NCI-H69 (cell line): ENCODE measurements around the gene AMDHD2.

Experiments used
- DNase-seq: peaks from one replicate; lab custom pipeline; 2025; lab: John Stamatoyannopoulos, UW

AMDHD2 gene

DNA sequence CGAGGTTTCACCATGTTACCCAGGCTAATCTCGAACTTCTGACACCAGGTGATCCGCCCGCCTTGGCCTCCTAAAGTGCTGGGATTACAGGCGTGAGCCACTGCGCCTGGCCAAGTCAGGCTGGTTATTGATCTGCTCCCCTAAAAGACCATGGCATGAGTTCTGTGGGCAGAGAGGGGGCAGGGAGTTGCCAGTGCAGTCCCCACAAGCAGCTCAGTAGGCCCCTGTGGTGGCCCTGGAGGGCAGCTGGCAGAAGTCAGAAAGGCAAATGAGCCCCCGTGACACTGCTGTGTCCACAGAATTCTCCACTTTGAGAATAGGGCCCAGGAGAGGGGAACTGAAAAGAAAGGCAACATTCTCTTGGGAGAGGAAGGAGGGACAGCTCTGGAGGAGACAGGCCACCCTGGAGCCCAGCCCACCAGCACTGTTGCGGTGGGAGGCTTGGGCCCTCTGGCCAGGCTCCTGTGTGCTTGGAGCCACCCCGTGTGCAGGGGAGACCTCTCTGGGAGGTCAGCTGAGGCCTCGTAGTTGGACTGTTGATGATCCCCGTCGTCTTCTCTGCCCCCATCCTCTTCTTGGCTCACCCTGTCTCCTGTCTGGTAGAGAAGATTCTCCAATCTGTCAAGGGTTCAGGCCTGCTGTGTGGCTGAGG, 2.1 kb upstream of the AMDHD2 start:
- DNase-seq: no peak

DNA sequence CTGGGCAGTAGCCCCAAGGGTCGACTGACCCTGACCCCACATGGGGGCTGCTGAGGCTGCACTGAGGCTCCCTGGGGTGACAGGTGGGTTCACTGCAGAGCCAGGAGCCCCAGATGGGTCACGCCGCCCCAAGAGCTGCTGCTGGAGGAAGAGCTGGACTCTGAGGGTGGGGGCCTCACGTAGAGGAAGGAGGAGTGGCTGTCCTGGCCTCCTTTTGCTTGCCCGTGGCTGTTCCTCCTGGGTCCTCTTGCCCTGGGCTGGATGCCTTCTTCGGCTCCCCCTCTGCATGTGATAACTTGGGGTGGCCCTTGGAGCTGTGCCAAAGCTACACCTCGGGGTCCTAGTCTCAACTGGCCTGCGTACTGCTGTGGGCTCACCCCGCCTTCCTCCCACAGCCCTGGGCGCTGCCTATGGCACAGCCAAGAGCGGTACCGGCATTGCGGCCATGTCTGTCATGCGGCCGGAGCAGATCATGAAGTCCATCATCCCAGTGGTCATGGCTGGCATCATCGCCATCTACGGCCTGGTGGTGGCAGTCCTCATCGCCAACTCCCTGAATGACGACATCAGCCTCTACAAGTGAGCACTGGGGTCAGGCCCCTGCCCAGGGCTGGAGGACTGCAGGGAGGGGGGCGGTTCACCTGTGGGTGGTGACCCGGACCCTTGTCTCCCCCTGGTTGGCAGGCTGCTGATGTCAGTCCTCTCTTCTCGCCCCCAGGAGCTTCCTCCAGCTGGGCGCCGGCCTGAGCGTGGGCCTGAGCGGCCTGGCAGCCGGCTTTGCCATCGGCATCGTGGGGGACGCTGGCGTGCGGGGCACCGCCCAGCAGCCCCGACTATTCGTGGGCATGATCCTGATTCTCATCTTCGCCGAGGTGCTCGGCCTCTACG, 1.1 kb upstream of the AMDHD2 start:
- DNase-seq: no peak

DNA sequence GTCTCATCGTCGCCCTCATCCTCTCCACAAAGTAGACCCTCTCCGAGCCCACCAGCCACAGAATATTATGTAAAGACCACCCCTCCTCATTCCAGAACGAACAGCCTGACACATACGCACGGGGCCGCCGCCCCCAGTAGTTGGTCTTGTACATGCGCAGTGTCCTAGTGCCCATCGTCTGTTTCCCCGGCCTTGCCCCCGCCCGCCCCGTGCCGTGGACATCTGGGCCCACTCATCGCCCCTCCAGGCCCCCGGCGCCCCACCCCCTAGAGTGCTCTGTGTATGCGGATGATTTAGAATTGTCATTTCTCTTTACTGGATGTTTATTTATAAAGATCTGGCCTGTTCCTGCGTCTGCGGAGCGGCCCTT, 475 bp upstream of the AMDHD2 start:
- no peak for DNase-seq

DNA sequence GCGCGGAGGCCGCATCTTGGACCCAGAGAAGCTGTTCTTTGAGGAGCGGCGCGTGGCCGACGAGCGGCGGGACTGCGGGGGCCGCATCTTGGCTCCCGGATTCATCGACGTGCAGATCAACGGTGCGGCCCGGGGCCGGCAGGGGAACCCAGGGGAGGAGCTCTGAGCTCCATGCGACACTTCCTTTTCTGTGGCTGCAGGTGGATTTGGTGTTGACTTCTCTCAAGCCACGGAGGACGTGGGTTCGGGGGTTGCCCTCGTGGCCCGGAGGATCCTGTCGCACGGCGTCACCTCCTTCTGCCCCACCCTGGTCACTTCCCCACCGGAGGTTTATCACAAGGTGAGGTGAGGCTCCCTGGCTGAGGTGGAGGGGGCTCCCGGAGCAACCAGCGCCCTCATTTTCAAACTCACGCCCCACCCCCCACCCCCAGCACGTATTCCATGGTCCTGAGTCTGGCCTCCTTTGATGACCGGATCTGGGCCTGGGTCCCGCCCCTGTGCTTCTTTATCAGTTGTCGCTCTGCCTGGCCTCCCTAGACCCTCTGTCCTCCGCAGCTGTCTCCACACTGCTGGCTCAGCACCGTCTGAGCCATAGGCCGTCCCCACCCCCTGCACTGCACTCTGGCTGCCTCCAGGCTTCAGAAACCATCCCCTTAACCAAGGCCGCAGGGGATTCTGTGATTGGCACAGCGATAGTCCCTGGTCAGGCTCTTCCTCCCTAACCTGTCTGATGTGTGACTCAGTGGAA, 787 bp downstream of the AMDHD2 start:
- peak; percentile 28 for DNase-seq

DNA sequence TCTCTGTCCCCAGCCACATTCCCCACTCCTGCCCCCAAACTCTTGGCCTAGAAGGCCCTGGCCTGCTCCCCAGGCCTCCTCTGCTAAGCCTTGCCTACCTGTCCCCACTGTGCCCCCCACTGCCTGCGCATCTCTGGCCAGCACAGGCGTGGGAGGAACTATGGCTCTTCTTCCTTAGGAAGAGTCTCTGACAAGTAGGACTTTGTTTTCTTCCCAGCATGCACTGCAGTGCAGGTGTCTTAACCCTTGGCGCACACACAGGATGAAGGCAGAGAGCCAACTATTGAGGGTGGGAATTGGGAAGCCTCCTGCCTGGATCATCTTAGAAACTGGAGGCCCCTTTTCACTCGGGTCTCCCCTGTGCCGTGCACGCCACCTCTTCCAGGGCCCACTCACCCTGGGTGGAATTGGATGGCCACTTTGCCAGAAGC, 3.6 kb downstream of the AMDHD2 start:
- DNase-seq: no peak

DNA sequence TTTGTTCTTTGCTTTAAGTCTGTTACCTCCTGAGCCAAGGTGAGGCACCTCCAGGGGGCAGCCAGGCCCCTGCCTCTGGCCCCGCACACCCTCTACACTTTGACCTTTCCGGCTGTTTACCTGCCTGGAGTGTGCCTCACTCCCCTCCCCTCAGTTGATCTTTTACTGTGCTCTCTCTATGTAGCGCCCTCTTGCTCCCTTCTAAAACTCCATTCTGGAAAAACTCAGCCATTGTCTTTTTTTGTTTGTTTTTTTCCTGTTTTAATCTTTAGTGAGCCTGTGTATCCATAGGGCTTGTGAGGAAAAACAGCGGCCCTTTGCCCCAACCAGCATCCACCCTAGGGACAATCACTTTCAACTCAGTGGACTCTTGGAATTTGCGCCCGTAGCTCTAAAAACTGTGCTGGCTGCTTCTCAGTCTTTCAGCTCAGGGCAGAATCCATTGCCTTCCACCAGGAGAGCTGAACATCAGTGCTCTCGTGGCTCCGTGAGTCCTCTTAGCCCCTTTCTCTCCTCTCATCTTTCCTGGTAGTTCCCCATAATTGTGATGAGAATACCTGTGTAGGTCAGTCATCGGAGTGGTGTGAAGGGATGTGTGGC, 4.3 kb downstream of the AMDHD2 start:
- no peak for DNase-seq

DNA sequence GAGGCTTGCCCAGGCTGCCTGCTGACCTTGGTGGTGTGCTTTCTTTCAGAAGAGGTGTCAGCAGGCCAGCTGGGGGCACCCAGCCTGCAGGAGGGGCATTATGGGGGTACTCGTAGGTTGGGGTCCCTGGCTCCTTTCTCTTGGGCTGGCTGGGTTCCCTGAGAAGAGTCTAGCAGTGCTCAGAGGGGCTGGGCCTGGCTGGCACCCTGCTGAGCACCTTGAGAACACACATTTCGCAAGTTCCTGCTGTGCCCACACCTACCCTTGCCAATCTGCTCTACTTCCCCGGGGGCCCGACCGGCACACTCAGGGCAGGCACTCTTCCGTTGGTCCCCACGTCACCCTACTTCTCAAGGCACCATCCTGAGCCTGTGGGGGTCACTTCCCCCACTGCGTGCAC, 6.0 kb downstream of the AMDHD2 start:
- DNase-seq: no peak

DNA sequence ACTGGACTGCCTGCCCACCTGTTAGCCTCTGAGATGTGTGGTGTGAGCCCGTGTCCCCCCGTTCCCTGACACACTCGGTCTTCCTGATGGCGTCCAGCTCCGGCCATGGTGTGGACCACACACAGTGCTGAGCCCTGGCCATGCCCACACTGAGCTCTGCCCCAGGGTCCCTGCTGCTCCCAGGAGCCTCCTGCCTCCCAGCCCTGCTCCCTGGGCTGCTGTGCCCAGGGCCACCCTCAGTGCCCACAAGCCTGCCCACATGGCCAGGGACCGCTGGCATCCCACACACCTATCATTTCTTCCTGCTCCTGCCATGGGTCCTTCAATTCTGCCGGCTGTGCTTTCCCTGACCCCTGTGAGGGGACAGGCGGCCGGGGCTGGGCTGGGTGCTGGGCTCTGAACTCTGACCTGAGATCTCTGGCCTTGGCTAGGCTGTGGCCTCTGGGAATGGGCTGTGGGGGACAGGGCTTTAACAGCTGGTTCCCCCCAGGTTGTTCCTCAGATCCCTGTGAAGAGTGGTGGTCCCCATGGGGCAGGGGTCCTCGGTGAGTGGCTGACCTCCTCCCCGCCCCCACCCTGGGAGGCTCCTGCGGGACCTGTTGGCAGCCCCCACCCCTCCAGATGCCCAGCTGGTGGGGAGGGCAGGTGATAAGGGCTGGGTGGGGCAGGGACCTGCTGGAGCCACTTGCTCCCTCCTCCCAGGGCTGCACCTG, 7.1 kb downstream of the AMDHD2 start:
- DNase-seq: no peak

DNA sequence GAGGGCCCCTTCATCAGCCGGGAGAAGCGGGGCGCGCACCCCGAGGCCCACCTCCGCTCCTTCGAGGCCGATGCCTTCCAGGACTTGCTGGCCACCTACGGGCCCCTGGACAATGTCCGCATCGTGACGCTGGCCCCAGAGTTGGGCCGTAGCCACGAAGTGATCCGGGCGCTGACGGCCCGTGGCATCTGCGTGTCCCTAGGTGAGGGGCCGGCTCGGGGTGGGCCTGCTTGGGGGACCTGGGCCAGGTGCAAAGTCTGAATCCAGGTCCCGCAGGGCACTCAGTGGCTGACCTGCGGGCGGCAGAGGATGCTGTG, 7.6 kb downstream of the AMDHD2 start:
- DNase-seq: no peak

DNA sequence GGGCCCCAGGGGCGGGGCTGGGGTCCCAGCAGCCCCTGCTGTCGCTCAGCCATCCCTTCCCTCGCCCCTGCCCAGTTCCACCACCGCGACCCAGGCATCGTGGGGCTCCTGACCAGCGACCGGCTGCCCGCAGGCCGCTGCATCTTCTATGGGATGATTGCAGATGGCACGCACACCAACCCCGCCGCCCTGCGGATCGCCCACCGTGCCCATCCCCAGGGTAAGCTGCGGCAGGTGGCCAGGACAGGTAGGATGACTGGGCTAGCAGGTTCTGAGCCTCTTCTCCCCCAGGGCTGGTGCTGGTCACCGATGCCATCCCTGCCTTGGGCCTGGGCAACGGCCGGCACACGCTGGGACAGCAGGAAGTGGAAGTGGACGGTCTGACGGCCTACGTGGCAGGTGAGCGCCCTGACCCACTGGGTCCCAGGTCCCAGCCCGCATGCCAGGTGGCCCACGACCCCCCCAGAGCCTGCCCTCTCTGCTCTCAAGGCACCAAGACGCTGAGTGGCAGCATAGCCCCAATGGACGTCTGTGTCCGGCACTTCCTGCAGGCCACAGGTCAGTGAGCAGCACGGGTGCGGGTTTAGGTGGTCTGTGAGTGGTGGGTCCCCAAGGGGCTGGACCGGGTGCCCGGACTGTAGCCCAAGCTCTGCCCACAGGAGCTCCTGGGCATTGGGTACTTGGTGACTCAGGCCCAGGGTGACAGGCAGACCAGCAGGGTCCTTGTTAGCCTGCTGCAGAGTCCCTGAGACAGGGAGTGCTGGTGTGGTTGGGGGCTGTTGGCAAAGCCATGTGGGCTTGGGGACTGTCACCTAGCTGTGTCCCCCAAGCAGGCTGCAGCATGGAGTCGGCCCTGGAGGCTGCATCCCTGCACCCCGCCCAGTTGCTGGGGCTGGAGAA, 8.2 kb downstream of the AMDHD2 start:
- DNase-seq: no peak

DNA sequence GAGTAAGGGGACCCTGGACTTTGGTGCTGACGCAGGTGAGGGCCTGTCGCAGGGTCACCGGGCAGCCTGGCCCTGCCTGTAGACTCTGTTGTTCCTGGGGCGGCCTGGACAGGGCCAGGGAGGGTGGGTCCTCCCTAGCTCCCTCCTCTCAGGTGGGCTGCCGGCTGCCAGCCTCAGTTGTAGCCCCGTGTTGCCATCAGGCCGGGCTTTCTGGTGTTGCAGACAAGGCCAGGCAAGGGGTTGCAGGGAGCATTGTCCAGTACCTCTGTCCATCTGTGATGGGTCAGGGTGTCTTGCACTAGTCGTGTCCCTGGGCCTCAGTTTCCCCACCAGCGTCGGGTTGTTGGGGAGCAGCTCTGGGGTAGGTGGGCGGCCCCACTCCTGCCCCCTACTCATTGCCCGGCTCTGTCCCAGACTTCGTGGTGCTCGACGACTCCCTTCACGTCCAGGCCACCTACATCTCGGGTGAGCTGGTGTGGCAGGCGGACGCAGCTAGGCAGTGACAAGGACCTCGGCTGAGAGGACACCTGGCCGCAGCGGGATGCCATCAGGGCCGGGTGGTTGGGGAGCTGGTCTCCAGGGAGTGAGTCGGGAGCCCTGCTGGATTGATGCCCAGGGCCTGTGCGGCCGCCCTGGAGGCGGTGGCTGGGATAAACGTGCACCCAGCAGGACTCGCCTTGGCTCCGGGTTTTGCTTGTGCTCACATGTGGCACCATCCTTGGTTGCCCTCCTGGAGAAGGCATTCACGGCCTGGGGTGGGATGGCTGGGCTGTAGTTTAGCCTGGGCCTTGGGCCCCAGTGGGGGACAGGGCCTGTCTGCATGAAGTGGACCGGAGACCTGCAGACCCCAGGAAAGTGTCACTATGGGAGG, 9.1 kb downstream of the AMDHD2 start:
- peak; percentile 22 for DNase-seq

DNA sequence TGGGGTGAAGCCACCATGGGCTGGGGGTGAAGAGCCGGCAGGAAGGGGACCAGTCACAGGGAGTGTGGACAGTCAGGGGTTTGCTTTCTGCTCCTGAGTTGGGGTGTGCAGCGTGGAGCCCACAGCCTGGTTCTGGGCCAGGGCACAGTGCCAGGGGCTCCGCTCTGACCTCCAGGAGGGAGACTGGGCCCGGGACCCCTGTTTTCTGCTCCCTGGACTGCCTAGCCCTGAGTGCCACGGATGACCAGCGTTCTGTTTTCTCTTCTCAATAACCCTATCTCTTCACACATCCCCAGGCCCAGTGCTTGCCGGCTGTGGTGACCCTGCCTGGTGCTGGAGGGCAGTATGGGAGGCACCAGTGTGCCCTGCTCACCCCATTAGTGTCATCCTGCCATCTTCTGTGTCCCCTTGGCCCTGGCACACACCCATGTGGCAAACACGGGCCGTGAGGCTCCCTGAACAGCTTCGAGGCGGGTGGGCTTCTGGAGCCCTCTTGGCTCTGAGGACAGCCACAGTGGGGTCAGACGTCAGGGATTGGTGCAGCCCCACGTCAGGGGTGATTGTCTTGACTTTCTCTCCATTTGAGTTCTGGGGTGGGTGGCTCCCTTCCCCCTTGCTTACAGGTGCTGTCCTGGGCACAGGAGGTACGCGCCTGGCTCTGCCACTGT, 9.9 kb downstream of the AMDHD2 start:
- no peak for DNase-seq

DNA sequence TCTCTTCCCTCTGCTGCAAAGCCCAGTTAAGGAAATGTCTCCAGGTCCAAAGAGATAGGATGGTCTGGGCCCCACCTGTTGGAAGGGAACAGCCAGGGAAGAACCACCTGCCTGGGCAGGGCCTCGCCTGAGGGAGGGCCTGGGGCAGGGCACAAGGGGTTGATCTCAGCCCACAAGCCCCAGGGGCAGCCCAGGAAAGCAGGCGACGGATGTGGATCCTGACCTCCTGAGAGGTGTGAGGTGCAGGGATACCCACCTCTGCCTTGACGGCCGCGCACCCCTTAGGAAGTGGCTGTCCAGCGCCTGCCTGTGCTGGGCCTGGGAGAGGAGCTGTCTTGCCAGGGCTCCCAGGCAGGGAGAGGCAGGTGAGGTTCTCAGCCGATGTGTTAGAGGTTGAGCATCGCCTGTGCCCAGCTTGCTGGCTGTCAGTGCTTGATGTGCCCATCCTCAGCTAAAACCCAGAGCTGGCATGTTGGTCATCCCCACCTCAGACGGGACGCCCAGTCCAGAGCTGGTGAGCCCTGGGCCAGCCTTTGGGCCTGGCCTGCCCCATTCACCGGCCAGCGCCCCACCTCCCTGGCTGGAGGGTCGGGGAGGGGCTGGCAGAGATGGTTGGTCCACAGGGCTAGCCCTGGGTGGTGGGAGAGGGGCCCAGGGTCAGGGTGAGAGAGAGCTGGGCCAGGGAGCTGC, 10.6 kb downstream of the AMDHD2 start:
- no peak for DNase-seq

DNA sequence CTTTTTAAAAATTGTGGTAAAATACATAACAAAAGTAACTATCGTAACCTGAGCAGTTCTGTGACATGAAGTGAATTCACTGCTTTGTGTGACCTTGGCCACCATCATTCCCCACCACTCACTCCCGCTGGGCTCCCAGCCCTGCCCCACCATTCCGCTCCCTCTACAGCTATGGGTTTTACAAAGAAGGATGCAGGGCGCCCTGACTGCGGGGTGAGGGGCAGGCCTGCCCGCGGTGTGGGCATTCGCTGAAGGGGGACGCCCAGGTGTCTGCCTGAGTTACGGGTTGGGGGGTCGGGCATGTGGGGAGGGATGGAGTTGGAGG, 11.2 kb downstream of the AMDHD2 start, which contains the start of gene CEMP1:
Gene CEMP1 (minus strand): TSS at position 38 of the 325 bp plus-strand sequence. CDS start 335 bp downstream, outside the sequence.
- no peak for DNase-seq

DNA sequence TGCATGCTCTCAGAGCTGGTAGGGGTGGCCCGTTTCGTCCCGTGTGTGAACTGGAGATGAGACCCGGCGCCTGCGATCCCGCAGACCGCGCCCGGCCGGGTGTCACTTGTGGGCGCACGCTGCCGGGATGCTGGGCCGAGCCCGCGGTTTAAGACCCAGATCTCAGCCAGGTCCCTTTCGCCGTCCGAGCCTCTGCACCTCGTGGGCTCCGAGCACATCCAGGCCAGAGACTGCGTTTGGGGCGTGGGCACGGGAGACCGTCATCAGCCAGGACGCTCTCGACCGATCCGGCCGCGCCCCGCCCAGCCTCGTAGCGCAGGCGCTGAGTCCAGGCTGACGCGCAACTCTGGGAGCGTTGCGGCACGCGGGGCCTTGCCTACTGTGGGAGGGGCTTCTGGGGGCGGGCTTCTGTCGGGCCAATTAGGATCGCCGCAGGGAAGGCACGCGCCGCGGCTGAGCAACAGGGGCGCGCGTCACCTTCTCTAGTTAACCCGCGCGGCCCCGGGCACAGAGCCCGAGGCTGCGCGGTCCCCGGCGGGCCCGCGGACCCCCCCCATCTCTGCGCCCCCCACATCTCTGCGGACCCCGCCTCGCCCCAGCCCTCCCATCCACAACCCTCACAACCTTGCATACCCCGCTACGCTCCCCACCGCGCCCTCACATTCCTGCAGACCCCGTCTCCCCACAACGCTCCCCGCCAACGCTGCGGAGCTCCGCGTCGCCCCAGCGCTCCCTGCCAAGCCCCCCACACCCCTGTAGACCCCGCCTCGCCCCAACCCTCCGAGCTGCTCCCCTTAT, 11.7 kb downstream of the AMDHD2 start:
- peak; percentile 99 for DNase-seq

DNA sequence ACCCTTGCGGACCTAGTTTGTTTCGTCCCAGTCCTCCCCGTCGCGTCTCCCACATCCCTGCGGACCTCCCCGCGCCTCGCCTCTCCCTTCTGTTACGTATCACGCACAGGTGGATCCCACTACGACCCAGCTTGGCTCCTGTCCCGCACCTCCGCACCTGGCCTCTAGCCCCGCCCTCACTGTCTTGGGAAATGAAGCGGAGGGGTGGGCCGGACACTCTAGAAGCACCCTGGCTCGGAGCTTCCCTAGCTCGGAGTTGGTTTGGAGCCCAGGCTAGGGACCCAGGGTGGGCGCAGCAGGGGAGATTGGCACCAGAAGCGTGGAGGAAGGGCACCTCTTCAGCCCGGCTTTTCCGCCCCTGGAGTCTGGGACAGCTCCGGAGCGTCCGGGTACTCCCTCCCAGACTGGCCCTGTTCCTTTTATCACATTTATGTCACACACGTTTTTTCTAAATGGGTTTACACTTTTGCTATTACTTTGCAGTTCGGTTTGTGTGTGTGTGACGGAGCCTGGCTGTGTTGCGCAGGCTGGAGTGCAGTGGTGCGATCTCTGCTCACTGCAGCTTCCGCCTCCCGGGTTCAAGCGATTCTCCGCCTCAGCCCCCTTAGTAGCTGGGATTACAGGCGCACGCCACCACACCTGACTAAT, 12.4 kb downstream of the AMDHD2 start:
- peak; percentile 86 for DNase-seq

DNA sequence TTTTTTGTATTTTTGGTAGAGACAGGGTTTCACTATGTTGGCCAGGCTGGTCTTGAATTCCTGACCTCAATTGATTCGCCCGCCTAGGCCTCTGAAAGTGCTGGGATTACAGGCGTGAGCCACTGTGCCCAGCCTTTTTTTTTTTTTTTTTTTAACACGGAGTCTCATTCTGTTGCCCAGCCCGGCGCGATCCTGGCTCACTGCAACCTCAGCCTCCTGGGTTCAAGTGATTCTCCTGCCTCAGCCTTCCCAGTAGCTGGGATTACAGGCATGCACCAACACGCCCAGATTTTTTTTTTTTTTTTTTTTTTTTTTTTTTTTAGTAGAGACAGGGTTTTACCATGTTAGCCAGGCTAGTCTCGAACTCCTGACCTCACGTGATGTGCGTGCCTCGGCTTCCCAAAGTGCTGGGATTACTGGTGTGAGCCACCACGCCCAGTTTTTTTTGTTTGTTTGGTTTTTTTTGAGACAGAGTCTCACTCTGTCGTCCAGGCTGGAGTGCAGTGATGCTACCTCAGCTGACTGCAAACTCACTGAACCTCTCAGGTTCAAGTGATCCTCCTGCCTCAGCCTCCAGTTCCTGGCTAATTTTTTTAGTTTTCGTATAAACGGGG, 13.1 kb downstream of the AMDHD2 start:
- peak; percentile 28 for DNase-seq
